ENCODE results near the gene SMAD2. TPM values are rescaled to one million over a fixed set of nuclear protein-coding genes. Genes with fewer than 3 reads are reported as not detected.

The SMAD2 gene
- total RNA-seq, 1 donor from 2014 or later, result 97.3 TPM

DNA sequence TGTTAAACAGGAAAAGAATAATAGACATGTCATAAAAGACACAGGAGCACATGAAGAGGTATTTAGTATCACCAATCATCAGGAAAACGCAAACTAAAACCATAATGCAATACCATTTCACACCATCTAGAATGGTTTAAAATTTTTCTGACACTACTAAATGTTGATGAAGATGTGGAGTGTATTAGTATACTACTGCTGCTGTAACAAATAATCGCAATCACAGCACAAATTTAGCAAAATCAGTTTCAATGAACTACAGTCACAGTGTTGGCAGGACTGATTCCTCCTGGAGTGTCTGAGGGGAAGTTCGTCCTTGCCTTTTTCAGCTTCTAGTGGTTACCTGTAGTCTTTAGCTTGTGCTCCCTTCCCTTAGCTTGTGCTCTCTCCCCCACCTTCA is 24.1 kb downstream of the SMAD2 start:
- POLR2A ChIA-PET, result no interaction called here
- Mint-ChIP-seq H3K4me1 (peaks cover 16% of the 10 kb centered on the region), H3K9me3 (peaks cover 27% of the 10 kb centered on the region), H3K27me3 (peaks cover 12% of the 10 kb centered on the region), H3K27ac (no peak overlapping the region), H3K36me3 (ENCODE audit: low read depth) (peaks cover 53% of the 10 kb centered on the region), H3K4me3 (no peak overlapping the region)
- TF ChIP-seq, protein P1, sequence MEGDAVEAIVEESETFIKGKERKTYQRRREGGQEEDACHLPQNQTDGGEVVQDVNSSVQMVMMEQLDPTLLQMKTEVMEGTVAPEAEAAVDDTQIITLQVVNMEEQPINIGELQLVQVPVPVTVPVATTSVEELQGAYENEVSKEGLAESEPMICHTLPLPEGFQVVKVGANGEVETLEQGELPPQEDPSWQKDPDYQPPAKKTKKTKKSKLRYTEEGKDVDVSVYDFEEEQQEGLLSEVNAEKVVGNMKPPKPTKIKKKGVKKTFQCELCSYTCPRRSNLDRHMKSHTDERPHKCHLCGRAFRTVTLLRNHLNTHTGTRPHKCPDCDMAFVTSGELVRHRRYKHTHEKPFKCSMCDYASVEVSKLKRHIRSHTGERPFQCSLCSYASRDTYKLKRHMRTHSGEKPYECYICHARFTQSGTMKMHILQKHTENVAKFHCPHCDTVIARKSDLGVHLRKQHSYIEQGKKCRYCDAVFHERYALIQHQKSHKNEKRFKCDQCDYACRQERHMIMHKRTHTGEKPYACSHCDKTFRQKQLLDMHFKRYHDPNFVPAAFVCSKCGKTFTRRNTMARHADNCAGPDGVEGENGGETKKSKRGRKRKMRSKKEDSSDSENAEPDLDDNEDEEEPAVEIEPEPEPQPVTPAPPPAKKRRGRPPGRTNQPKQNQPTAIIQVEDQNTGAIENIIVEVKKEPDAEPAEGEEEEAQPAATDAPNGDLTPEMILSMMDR (IDR thresholded peaks at IDR 0.05), result no peak
- DNase-seq, result no peak
- ATAC-seq (ENCODE audit: low read depth), result no peak
- intact Hi-C loops (cut with micrococcal nuclease), result no loop called here
- CTCF ChIA-PET, result no interaction called here

DNA sequence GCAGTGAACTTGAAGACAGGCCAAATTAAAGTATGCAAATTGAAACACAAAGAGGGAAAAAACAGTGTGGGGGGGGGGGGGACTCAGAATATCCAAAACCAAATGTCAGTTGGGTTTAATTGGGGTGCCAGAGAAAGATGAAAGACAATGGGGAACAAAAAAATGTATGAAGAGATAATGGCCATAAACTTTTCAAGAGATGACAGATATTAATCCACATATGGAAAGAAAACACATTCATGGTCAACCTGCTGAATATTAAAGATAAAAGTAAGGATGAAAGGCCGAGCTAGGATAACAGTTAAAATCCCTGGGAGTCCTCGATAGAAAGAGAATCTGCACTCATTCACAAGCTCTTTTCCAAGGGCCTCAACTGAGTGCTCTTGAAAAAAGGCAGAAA is 26.6 kb downstream of the SMAD2 start:
- intact Hi-C loops (cut with micrococcal nuclease), result no loop called here
- peaks cover 33% of the 10 kb centered on the region for H3K9me3 Mint-ChIP-seq
- ChIA-PET CTCF (no interaction called here), POLR2A (no interaction called here)
- H3K4me1 Mint-ChIP-seq, result peaks cover 22% of the 10 kb centered on the region
- peaks cover 23% of the 10 kb centered on the region for H3K27me3 Mint-ChIP-seq
- H3K36me3 Mint-ChIP-seq (ENCODE audit: low read depth), result peaks cover 53% of the 10 kb centered on the region
- DNase-seq, result no peak
- no peak overlapping the region for H3K27ac Mint-ChIP-seq
- TF ChIP-seq, protein P1 (IDR thresholded peaks at IDR 0.05), result no peak
- no peak overlapping the region for H3K4me3 Mint-ChIP-seq
- ATAC-seq (ENCODE audit: low read depth), result no peak

GRCh38 chr18:47901624-47902362 is 28.7 kb downstream of the SMAD2 start:
- peaks cover 45% of the 10 kb centered on the region for H3K36me3 Mint-ChIP-seq (ENCODE audit: low read depth)
- ChIA-PET CTCF (no interaction called here), POLR2A (interaction anchor here (2.1 kb wide), 1 partner anchor 29 kb away, joined by 13 read pairs; the partner anchor contains the start of gene SMAD2)
- TF ChIP-seq, protein P1 (IDR thresholded peaks at IDR 0.05), result no peak
- peaks cover 23% of the 10 kb centered on the region for H3K27me3 Mint-ChIP-seq
- H3K4me1 Mint-ChIP-seq, result peaks cover 25% of the 10 kb centered on the region
- H3K9me3 Mint-ChIP-seq, result peaks cover 28% of the 10 kb centered on the region
- ATAC-seq (ENCODE audit: low read depth) (peak; percentile 91), DNase-seq (no peak)
- peak overlapping the region; percentile 42 for H3K27ac Mint-ChIP-seq
- intact Hi-C loops (cut with micrococcal nuclease), result loop anchor here (1.0 kb wide), 1 partner anchor 29 kb away; the partner anchor contains the start of gene SMAD2
- peak overlapping the region; percentile 17 for H3K4me3 Mint-ChIP-seq

- ATAC-seq (ENCODE audit: low read depth), result no peak
- peaks cover 25% of the 10 kb centered on the region for H3K4me1 Mint-ChIP-seq
- no peak overlapping the region for H3K4me3 Mint-ChIP-seq
- CTCF ChIA-PET, result no interaction called here
- DNase-seq, result no peak
- POLR2A ChIA-PET, result no interaction called here
- H3K36me3 Mint-ChIP-seq (ENCODE audit: low read depth), result peaks cover 50% of the 10 kb centered on the region
- H3K9me3 Mint-ChIP-seq, result peaks cover 18% of the 10 kb centered on the region
- peaks cover 16% of the 10 kb centered on the region for H3K27me3 Mint-ChIP-seq
- no peak overlapping the region for H3K27ac Mint-ChIP-seq
- TF ChIP-seq, protein P1 (IDR thresholded peaks at IDR 0.05), result no peak
- intact Hi-C loops (cut with micrococcal nuclease), result no loop called here
These were observed 31.2 kb downstream of the SMAD2 start for GRCh38 chr18:47899107-47899840.

GRCh38 chr18:47898696-47899095 is 31.8 kb downstream of the SMAD2 start:
- H3K9me3 Mint-ChIP-seq, result peaks cover 14% of the 10 kb centered on the region
- CTCF ChIA-PET, result no interaction called here
- H3K36me3 Mint-ChIP-seq (ENCODE audit: low read depth), result peaks cover 50% of the 10 kb centered on the region
- intact Hi-C loops (cut with micrococcal nuclease), result no loop called here
- H3K4me3 Mint-ChIP-seq, result no peak overlapping the region
- TF ChIP-seq, protein P1 (IDR thresholded peaks at IDR 0.05), result no peak
- no peak for DNase-seq
- no peak for ATAC-seq (ENCODE audit: low read depth)
- POLR2A ChIA-PET, result no interaction called here
- peaks cover 13% of the 10 kb centered on the region for H3K27me3 Mint-ChIP-seq
- peaks cover 25% of the 10 kb centered on the region for H3K4me1 Mint-ChIP-seq
- H3K27ac Mint-ChIP-seq, result no peak overlapping the region

All from activated B cell treated with CpG ODN at 0.5 μM for 24 hours (primary cell).